ENCODE results near the gene THBS3.
"Not testable (repeated sequence)": the region's sequence is repeated elsewhere in the genome, so short reads cannot be mapped to it uniquely, and the experiment has no call there.

THBS3 gene

DNA sequence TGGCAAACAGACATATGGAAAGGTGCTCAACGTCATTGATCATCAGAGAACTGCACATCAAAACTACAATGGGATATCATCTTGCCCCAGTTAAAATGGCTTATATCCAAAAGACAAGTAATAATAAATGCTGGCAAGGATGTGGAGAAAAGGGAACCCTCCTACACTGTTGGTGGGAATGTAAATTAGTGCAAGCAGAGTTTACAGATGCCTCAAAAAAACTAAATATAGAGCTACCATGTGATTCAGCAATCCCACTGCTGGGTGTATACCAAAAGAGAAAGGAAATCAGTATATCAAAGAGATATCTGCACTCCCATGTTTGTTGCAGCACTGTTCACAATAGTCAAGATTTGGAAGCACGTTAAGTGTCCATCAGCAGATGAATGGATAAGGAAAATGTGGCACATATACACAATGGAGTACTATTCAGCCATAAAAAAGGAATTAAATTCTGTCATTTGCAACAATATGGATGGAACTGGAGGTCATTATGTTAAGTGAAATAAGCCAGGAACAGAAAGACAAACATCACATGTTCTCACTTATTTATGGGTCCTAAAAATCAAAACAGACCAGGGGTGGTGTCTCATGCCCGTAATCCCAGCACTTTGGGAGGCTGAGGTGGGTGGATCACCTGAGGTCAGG is 51.6 kb downstream of the THBS3 start:
- not testable (repeated sequence) for DNase-seq (ENCODE audit: low read depth in 3 of 3)

All from stimulated activated CD4-positive, alpha-beta T cell treated with anti-CD3 and anti-CD28 coated beads, TNF-alpha, amount 100 ng/mL, for 4 hours (primary cell).